Pulmonary artery endothelial cell (primary cell): ENCODE results near the gene MDFI. TPM values are rescaled to one million over a fixed set of nuclear protein-coding genes. Genes with fewer than 3 reads are reported as not detected.

Experiments
- DNase-seq: peaks from one replicate; pipeline ENCODE4 v3.0.0-alpha.2; 2011; ENCODE audit warnings: low read depth, low spot score
- total RNA-seq: library from RNA; depleted of rRNA; stranded (reverse); fragments of >200 nt; gene quantifications from 2 replicates; pipeline ENCODE4 v1.2.3, GENCODE V29; 2014

MDFI gene
- total RNA-seq, 1 donor from 2014 or later: 26.8 TPM

GRCh38 chr6:41702771-41703494 is 64.7 kb downstream of the MDFI start:
- DNase-seq: no peak

Other genes starting within 250 kb of the MDFI start
- gene FOXP4, start 92.1 kb upstream of the MDFI start, total RNA-seq: 2.9 and 3.1 TPM in 2 replicates
- gene TFEB, start 97.1 kb downstream of the MDFI start, total RNA-seq: 3.8 and 4.4 TPM in 2 replicates
- gene PGC, start 108.9 kb downstream of the MDFI start, total RNA-seq: not detected in 2 replicates
- gene FRS3, start 141.4 kb downstream of the MDFI start, total RNA-seq: 1.2 TPM in 2 replicates
- 0.67 and 1.1 TPM in 2 replicates for gene PRICKLE4, start 142.3 kb downstream of the MDFI start, total RNA-seq
- gene TOMM6, start 149.2 kb downstream of the MDFI start, total RNA-seq: 95.8 and 101 TPM in 2 replicates